HepG2 (cell line): ENCODE results near the gene FCN1. TPM values are rescaled to one million over a fixed set of nuclear protein-coding genes. Genes with fewer than 3 reads are reported as not detected.

Experiments used
- ATAC-seq: fragments of 200-7000 bp; cut with Tn5 transposase; 3 replicates; pipeline ENCODE4 v1.9.1; 2020; ENCODE audit warnings: mild to moderate bottlenecking, moderate library complexity
- BruUV-seq: library from RNA; stranded (reverse); fragments of 400-500 nt; replicated peaks from 2 replicates; lab custom pipeline; 2021; lab: Mats Ljungman, UMichigan
- CTCF ChIA-PET: fragments of 300-600 bp; formaldehyde crosslinking; extraction: SDS; loops from one replicate; lab custom pipeline; 2021; ENCODE audit warnings: low total read pairs, inconsistent platforms, low intra/inter-chr PET ratio; lab: Yijun Ruan, JAX
- POLR2A ChIA-PET: fragments of 350-600 bp; sonication (Branson Sonifier 250); formaldehyde crosslinking; loops from one replicate; lab custom pipeline; 2020; ENCODE audit warnings: antibody characterized with exemption, inconsistent platforms; lab: Yijun Ruan, JAX
- DNase-seq: peaks from one replicate; pipeline ENCODE4 v3.0.0-alpha.2; 2015; ENCODE audit warnings: low spot score
- FAIRE-seq: peaks from 3 replicates; lab custom pipeline; 2011; peaks lifted over from hg19 to GRCh38; lab: Jason Lieb, UNC
- H2AFZ ChIP-seq: one replicate; pipeline ENCODE4 v1.6.1; 2011; ENCODE audit warnings: low read length, inconsistent platforms
- H3K27ac ChIP-seq: fragments of 300-600 bp; 3 replicates; pipeline ENCODE4 v1.8.0; 2011; ENCODE audit warnings: mixed run types, mild to moderate bottlenecking, mixed read lengths, low read length, inconsistent platforms; ENCODE audit not compliant: insufficient read depth; ENCODE audit errors: extremely low read length
- H3K27me3 ChIP-seq, 2 experiments: fragments of 200-600 bp in 1 of 2; 2 replicates in 1 of 2; 3 replicates in 1 of 2; pipeline versions ENCODE4 v1.6.0 to v1.8.0; 2011; ENCODE audit warnings: low read length in 2 of 2, mild to moderate bottlenecking in 2 of 2, moderate library complexity in 2 of 2, inconsistent platforms in 1 of 2; ENCODE audit not compliant: insufficient read depth in 2 of 2, control insufficient read depth in 1 of 2
- H3K36me3 ChIP-seq, 2 experiments: fragments of 200-600 bp in 1 of 2; replicated peaks in 1 of 2; 2 replicates in 1 of 2; 3 replicates in 1 of 2; pipeline versions ENCODE4 v1.5.1 to v1.8.0; 2011; ENCODE audit warnings: low read length in 2 of 2, inconsistent platforms in 1 of 2; ENCODE audit not compliant: insufficient read depth in 2 of 2, control insufficient read depth in 1 of 2
- H3K4me1 ChIP-seq: 2 replicates; pipeline ENCODE4 v1.5.1; 2012; ENCODE audit warnings: low read length, inconsistent platforms; ENCODE audit not compliant: insufficient read depth
- H3K4me2 ChIP-seq: 2 replicates; pipeline ENCODE4 v1.6.0; 2011; ENCODE audit warnings: low read depth, low read length, inconsistent platforms
- H3K4me3 ChIP-seq, 3 experiments: fragments of 200-600 bp in 1 of 3; sonication (generic), shearing (Covaris generic) in 1 of 3; replicated peaks in 1 of 3; 2 replicates each; pipeline ENCODE4 v1.5.1; 2011 to 2016; ENCODE audit warnings: low read length in 3 of 3, inconsistent platforms in 2 of 3, low read depth in 2 of 3, mild to moderate bottlenecking in 2 of 3, control low read depth in 1 of 3, mixed read lengths in 1 of 3; ENCODE audit not compliant: insufficient read depth in 1 of 3
- H3K79me2 ChIP-seq: one replicate; pipeline ENCODE4 v1.6.1; 2011; ENCODE audit warnings: low read length, inconsistent platforms; ENCODE audit not compliant: insufficient read depth
- H3K9ac ChIP-seq: 2 replicates; pipeline ENCODE4 v1.6.0; 2011; ENCODE audit warnings: mild to moderate bottlenecking, low read depth, low read length, inconsistent platforms; ENCODE audit not compliant: insufficient read depth
- H3K9me3 ChIP-seq: 2 replicates; pipeline ENCODE4 v1.5.1; 2012; ENCODE audit warnings: mild to moderate bottlenecking, low read length
- H4K20me1 ChIP-seq: 2 replicates; pipeline ENCODE4 v1.6.0; 2011; ENCODE audit warnings: inconsistent platforms, mild to moderate bottlenecking, low read length, moderate library complexity; ENCODE audit not compliant: insufficient read depth
- CENPBD1 ChIP-seq: sonication (generic); formaldehyde crosslinking; IDR thresholded peaks from 2 replicates; pipeline ENCODE4 v1.8.0; 2022; ENCODE audit warnings: missing genetic modification reagents, low read depth, mild to moderate bottlenecking, borderline replicate concordance
- ELF1 ChIP-seq: sonication (generic); formaldehyde crosslinking; IDR thresholded peaks from 2 replicates; pipeline ENCODE4 v1.4.0; 2020; ENCODE audit warnings: missing genetic modification reagents
- FOXK1 ChIP-seq: sonication (generic); formaldehyde crosslinking; IDR thresholded peaks from 2 replicates; pipeline ENCODE4 v1.4.0; 2020; ENCODE audit warnings: low read depth, missing genetic modification reagents, borderline replicate concordance
- FOXK2 ChIP-seq: fragments of 450-650 bp; IDR thresholded peaks from 2 replicates; pipeline ENCODE4 v1.6.1; 2016
- JARID2 ChIP-seq: sonication (generic); formaldehyde crosslinking; IDR thresholded peaks from 2 replicates; pipeline ENCODE4 v1.8.1; 2023; ENCODE audit warnings: missing genetic modification reagents, inconsistent platforms; ENCODE audit not compliant: insufficient replicate concordance
- JUN ChIP-seq: sonication (generic); formaldehyde crosslinking; IDR thresholded peaks from 2 replicates; pipeline ENCODE4 v1.4.0; 2020; ENCODE audit warnings: mild to moderate bottlenecking, missing genetic modification reagents
- MEIS1 ChIP-seq: sonication (generic); formaldehyde crosslinking; IDR thresholded peaks from 2 replicates; pipeline ENCODE4 v1.9.0; 2021; ENCODE audit warnings: mild to moderate bottlenecking, missing genetic modification reagents, moderate library complexity, borderline replicate concordance
- NFKBIZ ChIP-seq: IDR thresholded peaks from 2 replicates; pipeline ENCODE4 v1.6.1; 2018; ENCODE audit warnings: missing genetic modification reagents, missing compliant biosample characterization
- NPAS2 ChIP-seq: sonication (generic); formaldehyde crosslinking; IDR thresholded peaks from 2 replicates; pipeline ENCODE4 v1.8.0; 2022; ENCODE audit warnings: mild to moderate bottlenecking, missing genetic modification reagents, borderline replicate concordance
- SMAD1 ChIP-seq: sonication (generic); formaldehyde crosslinking; IDR thresholded peaks from 2 replicates; pipeline ENCODE4 v1.4.0; 2020; ENCODE audit warnings: missing genetic modification reagents, low read depth, mild to moderate bottlenecking, borderline replicate concordance
- TBX3 ChIP-seq: fragments of 450-650 bp; IDR thresholded peaks from 2 replicates; pipeline ENCODE4 v1.6.1; 2017; ENCODE audit warnings: antibody characterized with exemption, mild to moderate bottlenecking, inconsistent platforms, borderline replicate concordance
- ZBTB1 ChIP-seq: sonication (generic); formaldehyde crosslinking; IDR thresholded peaks from 2 replicates; pipeline ENCODE4 v1.4.0; 2020; ENCODE audit warnings: missing genetic modification reagents, borderline replicate concordance
- ZBTB10 ChIP-seq: sonication (generic); formaldehyde crosslinking; IDR thresholded peaks from 2 replicates; pipeline ENCODE4 v1.4.0; 2020; ENCODE audit warnings: missing genetic modification reagents, borderline replicate concordance
- ZNF441 ChIP-seq: sonication (generic); formaldehyde crosslinking; IDR thresholded peaks from 2 replicates; pipeline ENCODE4 v1.7.0; 2021; ENCODE audit warnings: missing genetic modification reagents, borderline replicate concordance
- ZNF451 ChIP-seq: sonication (generic); formaldehyde crosslinking; IDR thresholded peaks from 2 replicates; pipeline ENCODE4 v1.5.0; 2020; ENCODE audit warnings: mild to moderate bottlenecking, missing genetic modification reagents
- ZNF772 ChIP-seq: sonication (generic); formaldehyde crosslinking; IDR thresholded peaks from 2 replicates; pipeline ENCODE4 v1.5.0; 2020; ENCODE audit warnings: mild to moderate bottlenecking, missing genetic modification reagents
- WGBS: methylation state at CpG from one replicate; pipeline ENCODE4 v1.1.6; 2017; ENCODE audit warnings: low lambda C conversion rate; 5-methylcytosine and 5-hydroxymethylcytosine counted together
- in situ Hi-C: cut with HindIII; loops from 2 replicates; pipeline ENCODE4 v1.10.0; 2017; ENCODE audit warnings: low pct_unique_long_range_greater_than_20kb; ENCODE audit not compliant: extremely low pct_ligation_motif_present
- intact Hi-C: fragments of 100-400 bp; cut with micrococcal nuclease; formaldehyde crosslinking; loops from one replicate; pipeline ENCODE4 v1.10.0; 2022; ENCODE audit not compliant: unreplicated experiment
- polyA plus RNA-seq, 8 experiments: library from polyadenylated mRNA; depleted of rRNA in 3 of 8; stranded (reverse) in 7 of 8; unstranded in 1 of 8; fragments of >200 nt; fragmentation: Illumina TruSeq in 4 of 8; extraction: Trizol in 4 of 8; gene quantifications; 2 replicates each; pipeline versions ENCODE4 v1.2.1 to v1.2.3, GENCODE V29; 2011 to 2016; ENCODE audit warnings: low read depth in 4 of 8, missing spikeins in 1 of 8, mixed read lengths in 1 of 8; ENCODE audit not compliant: insufficient read depth in 1 of 8
- total RNA-seq, 5 experiments: library from RNA; depleted of rRNA; stranded (reverse); fragments of >200 nt; fragmentation: Illumina TruSeq; extraction: Trizol; gene quantifications; 2 replicates each; pipeline ENCODE4 v1.2.3, GENCODE V29; 2016; ENCODE audit warnings: low read depth in 1 of 5

The FCN1 gene
- total and polyA plus RNA-seq, 2 of the 13 experiments (the other 11 are each of a cell fraction or from before 2014, with no cell fraction given) = not detected

- in situ Hi-C loops = no loop called here
- Histone ChIP-seq H3K27ac (no peak overlapping the region), H3K9ac (no peak overlapping the region), H4K20me1 (peaks cover 7% of the 10 kb centered on the region; the same call in 1 of the 2 replicates), H2AFZ (no peak overlapping the region), H3K36me3 (no peaks in the 10 kb centered on the region), H3K4me3 (no peak overlapping the region), H3K79me2 (no peaks in the 10 kb centered on the region), H3K4me1 (no peaks in the 10 kb centered on the region), H3K9me3 (no peaks in the 10 kb centered on the region), H3K4me2 (no peak overlapping the region), H3K27me3 (peaks cover 9 to 56% of the 10 kb centered on the region in 2 experiments; a peak in 4 of 5 replicates)
- intact Hi-C loops = no loop called here
- ATAC-seq (no peak), FAIRE-seq (no peak), DNase-seq (no peak)
- CTCF ChIA-PET = no interaction called here
- 21% methylated on average over 7 of the region's 13 CpGs for WGBS
- TF ChIP-seq TBX3 (no peak), NPAS2 (CRISPR knock-in tag) (no peak), ZBTB1 (CRISPR knock-in tag) (no peak), SMAD1 (CRISPR knock-in tag) (no peak), ZNF441 (CRISPR knock-in tag) (no peak)
- POLR2A ChIA-PET = no interaction called here
- BruUV-seq = no TSS peak
Observed at GRCh38 chr9:134964271-134965055, 46.8 kb upstream of the FCN1 start.

- no peak overlapping the region for H3K9ac ChIP-seq
- 30% methylated on average over 12 of the region's 19 CpGs for WGBS
- H3K4me2 ChIP-seq = no peak overlapping the region
- POLR2A ChIA-PET = no interaction called here
- H3K4me1 ChIP-seq = no peaks in the 10 kb centered on the region
- in situ Hi-C loops (no loop called here), intact Hi-C loops (no loop called here)
- no peaks in the 10 kb centered on the region for H3K36me3 ChIP-seq
- H3K9me3 ChIP-seq = no peaks in the 10 kb centered on the region
- H4K20me1 ChIP-seq = 0 out of 2 replicates have a peak, but pooled peaks cover 7% of the 10 kb centered on the region
- DNase-seq = no peak
- no peaks in the 10 kb centered on the region for H3K79me2 ChIP-seq
- peaks cover 9 to 53% of the 10 kb centered on the region in 2 experiments; a peak in 4 of 5 replicates for H3K27me3 ChIP-seq
- no peak overlapping the region for H3K4me3 ChIP-seq
- no peak overlapping the region for H2AFZ ChIP-seq
- no peak for TF ChIP-seq ELF1 (CRISPR knock-in tag)
- no peak for TF ChIP-seq CENPBD1
- no peak for TF ChIP-seq MEIS1 (CRISPR knock-in tag)
- no peak for TF ChIP-seq ZBTB10 (CRISPR knock-in tag)
- TF ChIP-seq FOXK1 (CRISPR knock-in tag) = no peak
- no peak for TF ChIP-seq JUN (CRISPR knock-in tag)
- no peak for TF ChIP-seq JARID2 (CRISPR knock-in tag)
- TF ChIP-seq ZNF772 (CRISPR knock-in tag) = no peak
- no peak for TF ChIP-seq ZNF451 (CRISPR knock-in tag)
- no peak for TF ChIP-seq FOXK2
- TF ChIP-seq NFKBIZ = no peak
- TF ChIP-seq, all 625 proteins: peak for 0
- no TSS peak for BruUV-seq
- ATAC-seq = no peak
- CTCF ChIA-PET = no interaction called here
- no peak overlapping the region for H3K27ac ChIP-seq
- FAIRE-seq = no peak
Observed at GRCh38 chr9:134963546-134963945, 45.8 kb upstream of the FCN1 start.
